RKO (cell line): ENCODE data around the gene RGP1.

Experiments
- DNase-seq: peaks from one replicate; pipeline ENCODE4 v3.0.0-alpha.2; 2016; ENCODE audit warnings: low spot score

Gene RGP1

DNA sequence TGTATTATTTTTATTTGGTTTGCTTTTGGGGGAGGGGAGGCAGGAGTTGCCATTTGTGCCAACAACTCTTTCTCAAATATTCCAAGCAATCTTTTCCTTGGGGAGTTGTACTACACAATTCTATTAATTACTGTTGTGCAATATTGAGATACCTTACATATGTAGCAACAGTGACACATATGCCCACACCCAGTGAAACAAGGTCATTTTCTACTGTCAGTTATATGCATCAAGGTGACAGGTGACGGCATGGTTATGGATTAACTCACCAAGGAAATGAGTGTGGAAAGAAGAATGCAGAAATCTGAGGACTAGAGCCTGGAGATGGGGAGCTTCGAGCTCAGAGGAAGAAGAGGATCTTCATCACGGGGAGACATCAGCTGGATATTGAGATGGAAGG lies 22.9 kb downstream of the RGP1 start:
- no peak for DNase-seq

DNA sequence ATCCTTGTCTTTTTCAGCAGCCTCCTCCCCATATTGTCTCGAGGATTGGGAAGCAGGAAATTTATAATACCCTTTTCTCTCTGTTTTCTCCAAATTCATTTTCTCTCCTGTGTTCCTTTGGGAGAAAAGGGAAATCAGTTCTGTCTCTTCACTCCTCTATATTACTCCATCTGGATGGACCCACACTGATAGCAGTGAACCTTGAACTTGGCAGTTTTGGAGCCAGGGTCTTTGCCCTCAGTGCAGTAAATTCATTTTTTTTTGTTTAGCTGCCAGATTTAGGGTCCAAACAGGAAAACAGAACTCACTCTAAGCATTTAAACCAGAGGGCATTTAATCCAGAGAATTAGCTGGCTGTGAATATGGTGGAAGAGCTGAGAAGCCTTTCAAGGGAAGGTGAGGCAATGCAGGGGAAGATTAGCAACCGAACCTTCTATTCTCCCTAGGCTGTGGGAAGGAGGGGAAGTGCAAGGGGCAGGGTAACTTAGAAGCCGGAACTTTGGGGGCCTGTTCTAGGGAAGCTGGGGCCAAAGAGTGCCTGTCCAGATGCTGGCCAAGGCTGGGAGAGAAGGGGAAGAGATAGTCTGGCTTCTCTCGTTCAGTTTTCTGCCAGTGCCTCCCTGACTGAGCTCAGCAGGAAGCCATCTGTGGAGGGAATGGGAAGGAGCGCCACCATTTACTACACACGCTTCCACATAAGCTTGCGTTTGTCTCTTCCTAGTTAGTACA lies 26.0 kb downstream of the RGP1 start:
- no peak for DNase-seq

DNA sequence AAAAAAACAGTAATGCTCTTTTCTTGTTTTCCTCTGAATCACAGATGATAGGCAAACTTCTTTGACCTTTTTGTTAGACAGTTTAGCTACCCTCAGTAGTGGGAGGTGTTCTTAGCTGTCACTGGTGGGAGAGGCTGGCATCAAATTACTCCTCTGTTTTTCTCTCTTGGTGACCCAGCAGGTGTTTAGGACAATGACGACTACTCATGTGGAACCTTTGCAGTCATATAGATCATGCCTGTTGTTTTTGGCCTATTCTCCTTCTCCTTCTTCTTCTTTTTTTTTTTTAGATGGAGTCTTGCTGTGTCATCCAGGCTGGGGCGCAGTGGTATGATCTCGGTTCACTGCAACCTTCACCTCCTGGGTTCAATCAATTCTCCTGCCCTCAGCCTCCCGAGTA lies 26.9 kb downstream of the RGP1 start:
- DNase-seq, result no peak

DNA sequence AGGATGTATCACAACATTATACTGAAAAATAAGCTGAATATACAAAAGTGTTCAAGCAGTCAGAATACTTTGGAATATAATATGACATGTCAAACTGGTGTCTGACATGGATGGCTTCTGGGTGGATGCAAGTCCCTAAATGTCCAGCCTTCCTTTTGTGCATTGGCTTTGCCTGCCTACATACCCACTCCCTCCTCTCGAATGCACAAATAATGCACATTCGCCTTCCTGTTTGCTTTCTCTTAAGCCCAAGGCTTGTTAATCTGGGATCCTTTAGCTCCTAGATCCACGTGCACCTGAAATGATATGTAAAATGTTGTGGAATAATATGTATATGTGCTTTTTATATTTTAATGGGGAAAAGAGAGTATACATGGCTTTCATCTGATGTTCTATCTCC lies 29.4 kb downstream of the RGP1 start:
- no peak for DNase-seq

DNA sequence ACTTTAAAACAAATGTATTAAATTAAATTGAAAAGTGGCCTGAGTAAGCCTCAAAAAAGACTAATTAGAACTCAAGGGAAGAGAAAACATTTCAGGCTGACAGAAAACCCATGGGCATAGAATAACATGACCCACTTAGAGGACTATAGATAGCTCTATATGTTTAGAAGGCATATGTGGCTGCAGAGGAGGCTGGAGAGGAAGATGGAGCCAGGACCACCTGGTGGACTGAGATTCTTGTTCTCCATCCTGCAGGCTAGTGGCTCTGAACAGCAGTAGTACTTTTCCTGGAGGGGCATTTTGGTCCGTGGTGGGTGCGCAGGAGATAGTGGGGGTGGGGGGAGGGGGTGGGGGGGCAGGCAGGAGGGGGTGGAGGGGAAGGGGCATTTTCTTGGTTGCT lies 32.0 kb downstream of the RGP1 start:
- no peak for DNase-seq

DNA sequence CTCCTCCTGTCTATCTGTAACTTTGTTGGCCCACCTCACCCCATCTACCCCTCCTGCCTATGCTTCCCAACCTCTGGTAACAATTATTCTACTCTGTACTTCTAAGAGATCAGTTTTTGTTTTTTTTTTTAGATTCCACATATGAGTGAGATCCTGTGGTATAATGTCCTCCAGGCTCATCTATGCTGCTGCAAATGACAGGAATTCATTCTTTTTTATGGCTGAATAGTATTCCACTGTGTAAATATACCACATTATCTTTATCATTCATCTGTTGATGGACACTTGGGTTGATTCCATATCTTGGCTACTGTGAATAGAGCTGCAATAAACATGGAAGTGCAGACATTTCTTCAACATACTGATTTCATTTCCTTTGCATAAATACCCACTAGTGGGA lies 34.3 kb downstream of the RGP1 start:
- DNase-seq, result no peak

DNA sequence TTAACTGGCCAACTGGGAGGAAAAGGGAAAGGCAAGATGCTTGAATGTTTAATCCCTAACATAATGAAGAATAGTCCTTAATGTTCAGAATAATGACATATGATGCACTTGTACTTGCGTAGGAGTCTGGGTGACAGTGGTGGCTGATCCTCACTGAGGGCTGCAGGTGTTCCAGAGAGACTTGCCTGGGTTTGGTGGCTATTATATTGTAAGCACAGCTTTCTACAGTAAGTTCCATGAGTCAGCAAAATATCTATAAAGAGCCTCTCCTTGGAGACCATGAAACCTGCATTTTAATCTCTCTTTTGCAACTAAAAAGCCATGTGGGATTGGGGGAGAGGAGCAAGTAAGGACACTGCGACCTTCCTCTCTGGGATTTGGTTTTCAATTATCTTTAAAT lies 40.5 kb downstream of the RGP1 start:
- DNase-seq, result no peak

DNA sequence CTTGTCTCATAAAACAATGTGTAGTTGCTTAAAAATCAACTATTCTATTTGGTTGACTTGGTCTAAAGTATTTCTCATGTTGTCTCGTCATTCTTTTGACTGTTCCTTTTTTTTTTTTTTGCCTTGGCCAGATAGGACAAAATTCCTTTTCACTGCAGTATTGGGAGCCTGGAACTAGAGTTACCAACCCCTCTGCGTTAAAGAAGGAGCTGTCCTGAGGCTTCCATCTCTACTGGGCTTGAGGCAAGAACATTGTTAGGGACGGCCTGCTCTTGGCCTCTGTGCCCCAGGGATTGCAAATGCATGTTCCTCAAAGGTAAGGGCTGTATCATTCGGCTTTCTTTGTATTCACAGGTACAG lies 40.9 kb downstream of the RGP1 start:
- no peak for DNase-seq

DNA sequence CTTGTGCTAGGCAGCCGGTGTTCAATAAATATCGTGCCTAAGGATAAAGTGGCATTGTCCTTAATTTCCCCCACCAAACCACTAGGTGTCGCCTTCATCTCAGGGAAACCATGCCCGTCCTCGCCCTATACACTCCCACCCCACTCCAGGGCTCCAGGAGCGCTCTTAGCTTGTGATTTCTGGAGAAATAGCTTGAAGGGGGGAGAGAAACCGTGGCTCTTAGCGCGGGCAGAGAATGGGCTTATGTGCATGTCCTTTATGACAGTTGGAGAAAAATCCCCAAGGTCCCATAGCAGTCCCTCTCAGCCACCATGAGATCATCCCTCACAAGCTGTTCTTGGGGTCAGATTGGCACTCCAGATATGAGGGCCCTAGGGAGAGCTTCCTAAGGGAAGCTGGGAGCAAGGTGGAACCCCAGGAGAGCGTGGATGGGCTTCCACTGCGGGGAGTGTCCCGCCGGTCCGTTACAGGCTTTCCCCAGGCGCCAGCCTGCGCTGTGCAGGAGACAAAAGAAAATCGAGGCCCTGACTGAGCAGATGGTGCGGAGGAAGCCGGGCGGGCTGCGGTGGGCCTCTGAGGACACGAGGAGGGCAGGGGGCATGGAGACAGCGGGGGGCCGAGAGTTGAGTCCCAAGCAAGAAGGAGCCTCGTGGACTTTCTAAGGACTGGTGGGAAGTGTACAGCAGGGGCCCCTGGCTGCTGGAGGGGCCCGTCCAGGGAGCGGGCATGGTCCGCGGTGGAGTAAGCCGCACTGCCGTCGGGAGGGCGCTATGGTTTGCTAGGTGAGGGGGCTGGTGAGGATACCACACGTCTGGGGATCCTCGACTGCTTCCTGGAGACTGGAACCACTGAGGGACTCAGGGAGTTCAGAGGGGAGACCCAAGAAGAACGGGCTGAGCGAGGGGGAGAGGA lies 41.6 kb downstream of the RGP1 start:
- peak; percentile 57 for DNase-seq

DNA sequence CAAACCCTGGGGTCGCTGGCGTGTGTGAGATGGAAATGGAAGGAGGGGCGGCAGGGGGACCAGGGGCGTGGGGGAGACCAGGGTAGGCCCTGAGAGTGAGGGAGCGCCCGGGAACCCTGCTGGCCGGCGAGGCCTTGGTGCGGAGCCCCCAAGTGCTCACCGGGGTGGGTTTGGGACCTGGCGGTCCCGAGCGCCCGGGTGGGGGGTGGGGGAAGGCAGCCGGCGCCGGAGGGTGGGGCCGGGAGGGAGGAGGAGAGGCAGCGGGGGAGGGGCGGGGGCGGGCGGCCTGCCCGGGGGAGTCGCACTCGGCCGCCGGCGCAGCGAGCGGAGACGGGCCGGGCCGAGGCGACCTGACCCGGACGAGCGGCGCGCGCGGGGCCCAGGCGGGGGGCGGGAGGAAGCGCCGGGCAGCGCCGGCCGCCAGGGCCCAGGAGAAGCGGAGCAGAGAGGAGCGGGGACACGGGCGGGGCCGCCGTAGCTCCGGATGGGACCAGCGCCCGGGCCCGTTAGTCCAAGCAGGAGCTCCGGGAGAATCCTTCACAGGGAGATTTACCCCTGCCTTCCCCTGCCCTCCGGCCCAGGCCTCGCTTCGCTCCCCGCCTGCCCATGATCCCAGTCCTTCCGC lies 42.3 kb downstream of the RGP1 start, which contains the start of gene NPR2:
Gene NPR2 (plus strand): TSS at position 295 of the 625 bp plus-strand sequence. CDS start 818 bp downstream, outside the sequence.
- DNase-seq, result no peak

DNA sequence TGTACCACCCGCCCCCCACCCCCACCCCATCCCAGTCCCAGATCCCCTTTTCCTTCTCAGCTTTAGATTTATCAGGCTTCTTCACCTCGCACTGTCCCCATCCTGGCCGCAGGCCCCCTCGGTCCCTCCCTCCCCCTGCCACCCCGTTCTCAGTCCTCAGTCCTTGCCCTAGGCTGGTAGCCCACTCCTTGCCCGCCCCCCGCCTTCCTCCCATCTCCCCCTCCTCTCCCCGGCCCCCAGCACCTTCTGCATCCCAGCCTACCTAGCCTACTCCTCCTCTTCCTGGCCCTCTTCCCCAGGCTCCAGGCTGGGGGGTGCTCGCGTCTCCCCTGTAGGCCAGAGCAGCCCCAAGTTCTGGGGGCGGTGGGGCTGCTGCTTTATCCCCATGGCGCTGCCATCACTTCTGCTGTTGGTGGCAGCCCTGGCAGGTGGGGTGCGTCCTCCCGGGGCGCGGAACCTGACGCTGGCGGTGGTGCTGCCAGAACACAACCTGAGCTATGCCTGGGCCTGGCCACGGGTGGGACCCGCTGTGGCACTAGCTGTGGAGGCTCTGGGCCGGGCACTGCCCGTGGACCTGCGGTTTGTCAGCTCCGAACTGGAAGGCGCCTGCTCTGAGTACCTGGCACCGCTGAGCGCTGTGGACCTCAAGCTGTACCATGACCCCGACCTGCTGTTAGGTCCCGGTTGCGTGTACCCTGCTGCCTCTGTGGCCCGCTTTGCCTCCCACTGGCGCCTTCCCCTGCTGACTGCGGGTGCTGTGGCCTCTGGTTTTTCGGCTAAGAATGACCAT lies 43.1 kb downstream of the RGP1 start:
- DNase-seq, result no peak

DNA sequence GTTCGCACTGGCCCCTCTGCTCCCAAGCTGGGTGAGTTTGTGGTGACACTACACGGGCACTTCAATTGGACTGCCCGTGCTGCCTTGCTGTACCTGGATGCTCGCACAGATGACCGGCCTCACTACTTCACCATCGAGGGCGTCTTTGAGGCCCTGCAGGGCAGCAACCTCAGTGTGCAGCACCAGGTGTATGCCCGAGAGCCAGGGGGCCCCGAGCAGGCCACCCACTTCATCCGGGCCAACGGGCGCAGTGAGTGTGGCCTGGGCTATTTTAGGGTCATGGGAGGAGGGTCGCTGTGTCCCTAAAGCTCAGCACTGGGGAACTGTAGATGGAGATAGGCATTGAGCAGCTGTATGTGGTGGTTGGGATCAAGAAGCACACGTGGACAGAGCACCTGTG lies 43.7 kb downstream of the RGP1 start:
- no peak for DNase-seq

DNA sequence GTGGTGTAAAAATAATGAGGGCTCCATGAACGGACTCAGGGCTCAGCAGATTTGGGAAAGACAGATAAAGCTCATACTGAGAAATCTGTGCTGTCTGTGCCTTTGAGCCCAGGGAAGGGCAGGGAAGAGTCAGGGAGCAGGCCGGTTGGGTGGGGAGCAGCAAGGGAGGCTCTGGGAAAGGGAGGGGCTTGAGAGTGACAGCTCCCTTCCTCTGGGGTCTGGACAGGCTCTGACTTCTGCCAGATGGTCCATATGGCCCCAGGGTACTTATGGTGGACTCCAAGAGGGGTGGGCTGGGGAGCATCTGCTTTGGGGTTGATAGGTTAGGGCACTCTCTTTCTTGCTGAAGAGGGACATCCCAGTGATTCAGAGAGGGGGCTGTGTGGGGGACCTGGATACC lies 44.4 kb downstream of the RGP1 start:
- DNase-seq, result no peak

DNA sequence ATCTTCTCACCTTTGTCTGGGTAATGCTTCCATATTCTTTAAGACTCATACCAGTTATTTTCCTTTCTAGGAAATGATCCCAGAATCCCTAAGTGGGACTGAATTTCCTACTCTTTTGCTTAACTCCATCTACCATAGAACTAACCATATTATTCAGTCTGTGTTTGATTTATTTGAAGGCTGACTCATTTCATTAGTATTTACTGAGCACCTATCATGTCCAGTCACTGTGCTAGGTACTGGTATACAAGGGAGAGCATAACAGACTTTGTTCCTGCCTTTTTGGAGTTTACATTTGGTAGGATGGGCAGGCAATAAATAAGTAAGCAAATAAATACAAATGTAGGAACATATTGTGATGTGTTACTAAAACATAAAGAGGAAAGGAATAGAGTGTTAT lies 46.6 kb downstream of the RGP1 start:
- DNase-seq, result no peak

DNA sequence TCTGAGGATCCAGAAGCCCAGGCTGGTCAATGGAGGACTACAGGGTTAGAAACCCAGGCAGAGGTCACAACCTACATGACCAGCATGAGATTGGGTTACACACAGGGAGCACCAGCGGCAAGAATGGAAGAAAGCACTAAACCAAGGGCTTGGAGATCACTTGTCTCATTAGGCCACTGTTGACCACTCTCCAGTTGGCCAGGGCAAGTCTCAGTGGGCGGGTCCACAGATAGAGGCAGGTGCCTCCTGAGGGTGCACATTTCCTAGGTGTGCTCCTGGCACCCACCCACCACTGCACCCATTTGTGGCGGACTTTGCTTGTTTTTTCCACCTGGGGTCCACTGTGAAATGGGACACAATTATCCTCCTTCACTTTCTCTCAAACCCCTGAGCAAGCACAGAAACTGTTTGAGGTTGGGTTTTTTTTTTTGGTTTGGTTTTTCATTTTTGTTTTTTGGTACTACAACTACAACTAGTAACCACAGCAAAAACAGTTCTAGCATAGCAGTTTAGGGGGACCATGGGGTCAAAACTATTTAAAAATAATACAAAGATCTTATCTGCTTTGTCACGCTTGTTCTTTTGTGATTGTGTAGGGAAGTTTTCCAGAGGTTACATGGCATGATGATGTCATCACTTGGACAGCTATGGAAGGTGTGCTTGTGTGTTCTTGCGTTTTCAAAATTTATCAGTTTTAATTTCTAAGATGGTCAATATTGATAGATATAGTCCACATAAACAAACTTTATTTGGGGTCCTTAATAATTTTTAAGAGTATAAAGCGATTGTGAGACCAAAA lies 48.4 kb downstream of the RGP1 start:
- DNase-seq, result no peak

DNA sequence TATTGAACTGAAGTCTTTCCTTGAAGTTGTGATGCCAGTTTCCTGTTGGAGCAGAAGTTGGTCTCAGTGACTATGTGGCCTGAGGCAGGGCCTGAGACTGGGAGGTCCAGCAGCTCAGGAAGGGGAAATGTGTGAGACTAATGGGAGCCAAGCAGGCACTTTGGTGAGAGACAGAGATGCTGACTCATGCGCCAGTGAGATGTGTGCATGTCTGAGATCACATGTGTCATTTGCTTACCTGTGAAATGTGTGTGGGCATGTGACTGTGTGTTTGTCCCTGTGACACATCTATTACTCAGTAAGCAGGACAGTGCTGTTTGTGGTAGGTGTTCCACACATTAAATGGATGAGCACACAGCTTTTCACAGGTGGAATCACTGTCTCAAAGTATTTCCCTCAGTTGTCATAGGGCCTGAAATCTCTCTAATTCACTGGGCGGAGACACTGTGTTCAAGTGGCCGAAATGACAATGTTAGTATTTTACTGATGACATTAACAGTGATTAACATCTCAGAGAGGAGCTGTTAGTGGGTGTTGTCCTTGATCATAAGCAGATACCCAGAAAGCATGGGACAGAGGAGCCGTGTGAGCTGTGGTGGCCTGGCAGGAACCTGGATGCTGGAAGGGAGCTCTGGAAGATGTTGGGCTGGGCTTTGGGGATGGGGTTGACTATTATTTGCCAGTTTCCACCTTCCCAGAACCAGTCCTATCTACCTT lies 49.7 kb downstream of the RGP1 start:
- DNase-seq, result peak; percentile 73

DNA sequence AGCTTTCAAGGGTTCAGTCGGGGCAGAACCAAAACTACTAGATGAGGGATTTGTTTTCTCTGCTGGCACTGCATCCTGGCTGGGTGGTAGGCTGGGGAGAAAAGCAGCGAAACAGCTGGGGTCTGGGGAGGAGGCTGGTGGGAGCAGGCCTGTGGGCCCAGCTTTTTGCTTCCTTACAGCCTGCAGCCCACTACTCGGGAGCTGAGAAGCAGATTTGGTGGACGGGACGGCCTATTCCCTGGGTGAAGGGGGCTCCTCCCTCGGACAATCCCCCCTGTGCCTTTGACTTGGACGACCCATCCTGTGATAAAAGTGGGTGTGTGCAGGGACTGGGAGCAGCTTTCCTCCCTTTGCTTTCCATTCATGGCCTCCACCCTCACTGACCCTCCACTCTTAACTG lies 51.4 kb downstream of the RGP1 start:
- no peak for DNase-seq

DNA sequence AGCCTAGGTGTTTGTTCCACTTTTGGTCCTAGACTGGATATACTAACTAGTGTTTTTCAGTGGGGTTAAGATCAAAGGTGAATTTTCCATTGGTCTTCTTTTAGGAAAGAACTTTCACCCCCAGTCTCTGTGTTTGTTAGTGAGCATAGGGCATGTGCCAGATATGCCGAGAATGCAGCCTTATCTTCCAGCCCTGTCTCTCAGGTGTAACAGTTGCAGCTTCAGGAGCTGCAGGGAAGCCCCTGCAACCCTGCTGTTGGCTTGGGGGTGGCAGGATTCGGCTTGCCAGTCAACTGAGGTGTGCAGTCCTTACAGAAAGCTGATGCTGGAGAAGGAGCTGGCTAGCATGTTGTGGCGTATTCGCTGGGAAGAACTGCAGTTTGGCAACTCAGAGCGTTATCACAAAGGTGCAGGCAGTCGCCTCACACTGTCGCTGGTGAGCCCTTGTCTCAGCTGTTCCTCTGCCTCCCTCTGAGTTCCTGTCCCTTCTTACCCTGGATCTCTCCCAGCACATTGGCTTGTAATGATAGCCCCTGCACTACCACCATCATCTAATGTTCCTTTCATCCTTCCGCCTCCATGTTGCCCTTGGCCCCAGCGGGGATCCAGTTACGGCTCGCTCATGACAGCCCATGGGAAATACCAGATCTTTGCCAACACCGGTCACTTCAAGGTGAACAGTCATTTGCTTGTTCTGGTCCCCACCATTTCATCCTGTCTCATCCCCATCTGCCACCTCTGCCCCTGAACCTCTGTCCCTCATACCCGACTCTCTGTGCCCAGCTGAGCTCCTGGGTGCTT lies 52.4 kb downstream of the RGP1 start:
- no peak for DNase-seq

DNA sequence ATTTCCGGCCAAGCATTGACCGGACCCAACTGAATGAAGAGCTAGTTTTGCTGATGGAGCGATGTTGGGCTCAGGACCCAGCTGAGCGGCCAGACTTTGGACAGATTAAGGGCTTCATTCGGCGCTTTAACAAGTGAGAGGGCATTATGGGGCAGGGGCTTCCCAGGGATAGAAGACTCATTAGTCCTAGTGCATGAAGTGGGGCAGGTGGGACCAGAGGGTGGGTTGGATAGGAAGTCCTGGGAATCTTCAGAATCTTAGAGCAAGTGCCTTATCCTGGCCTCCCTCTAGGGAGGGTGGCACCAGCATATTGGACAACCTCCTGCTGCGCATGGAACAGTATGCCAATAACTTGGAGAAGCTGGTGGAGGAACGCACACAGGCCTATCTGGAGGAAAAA lies 57.0 kb downstream of the RGP1 start:
- no peak for DNase-seq
